ENCODE measurements around the gene PLEKHA4. TPM values are rescaled to one million over a fixed set of nuclear protein-coding genes. Genes with fewer than 3 reads are reported as not detected.

PLEKHA4 gene
- total and polyA plus RNA-seq, 2 experiments from 2014 or later, result 27.1 to 29.4 TPM

GRCh38 chr19:48799358-48800300, 68.8 kb downstream of the PLEKHA4 start:
- no peaks in the 10 kb centered on the region for H3K27me3 ChIP-seq
- TF ChIP-seq CTCF (IDR thresholded peaks at IDR 0.05; ENCODE audit: low read depth, low read length), result no peak
- H3K4me1 ChIP-seq (ENCODE audit: low read depth), result no peaks in the 10 kb centered on the region
- no peaks in the 10 kb centered on the region for H3K36me3 ChIP-seq
- no peaks in the 10 kb centered on the region for H3K9me3 ChIP-seq (ENCODE audit: low read depth)
- no peak for DNase-seq (ENCODE audit: low read depth in 1 of 2, low spot score in 1 of 2)
- H3K27ac ChIP-seq, result no peak overlapping the region
- H3K4me3 ChIP-seq, result no peak overlapping the region

- no peak overlapping the region for H3K27ac ChIP-seq
- H3K4me3 ChIP-seq, result no peak overlapping the region
- H3K36me3 ChIP-seq, result no peaks in the 10 kb centered on the region
- no peaks in the 10 kb centered on the region for H3K9me3 ChIP-seq (ENCODE audit: low read depth)
- no peak for TF ChIP-seq CTCF (IDR thresholded peaks at IDR 0.05; ENCODE audit: low read depth, low read length)
- DNase-seq (ENCODE audit: low read depth in 1 of 2, low spot score in 1 of 2), result no peak
- H3K27me3 ChIP-seq, result no peaks in the 10 kb centered on the region
- H3K4me1 ChIP-seq (ENCODE audit: low read depth), result no peaks in the 10 kb centered on the region
Measured at GRCh38 chr19:48798937-48799336, 69.5 kb downstream of the PLEKHA4 start.

- Histone ChIP-seq H3K9me3 (ENCODE audit: low read depth) (no peaks in the 10 kb centered on the region), H3K4me3 (no peak overlapping the region), H3K36me3 (no peaks in the 10 kb centered on the region), H3K27me3 (no peaks in the 10 kb centered on the region), H3K27ac (no peak overlapping the region), H3K4me1 (ENCODE audit: low read depth) (no peaks in the 10 kb centered on the region)
- TF ChIP-seq CTCF (IDR thresholded peaks at IDR 0.05; ENCODE audit: low read depth, low read length), result no peak
- DNase-seq (ENCODE audit: low read depth in 1 of 2, low spot score in 1 of 2), result no peak
Measured at GRCh38 chr19:48797103-48797502, 71.3 kb downstream of the PLEKHA4 start.

GRCh38 chr19:48796298-48797083, 71.9 kb downstream of the PLEKHA4 start:
- no peak overlapping the region for H3K4me3 ChIP-seq
- H3K27ac ChIP-seq, result peak overlapping the region; percentile 66

More at GRCh38 chr19:48796298-48797083, 71.9 kb downstream of the PLEKHA4 start:
- no peak for DNase-seq (ENCODE audit: low read depth in 1 of 2, low spot score in 1 of 2)
- Histone ChIP-seq H3K4me1 (ENCODE audit: low read depth) (no peaks in the 10 kb centered on the region), H3K9me3 (ENCODE audit: low read depth) (no peaks in the 10 kb centered on the region), H3K27me3 (no peaks in the 10 kb centered on the region), H3K36me3 (no peaks in the 10 kb centered on the region)
- no peak for TF ChIP-seq CTCF (IDR thresholded peaks at IDR 0.05; ENCODE audit: low read depth, low read length)
